Measurements from ENCODE around the gene HOMER3.

GRCh38 chr19:18985257-18985656, 44.2 kb upstream of the HOMER3 start:
- TF ChIP-seq, protein P1, sequence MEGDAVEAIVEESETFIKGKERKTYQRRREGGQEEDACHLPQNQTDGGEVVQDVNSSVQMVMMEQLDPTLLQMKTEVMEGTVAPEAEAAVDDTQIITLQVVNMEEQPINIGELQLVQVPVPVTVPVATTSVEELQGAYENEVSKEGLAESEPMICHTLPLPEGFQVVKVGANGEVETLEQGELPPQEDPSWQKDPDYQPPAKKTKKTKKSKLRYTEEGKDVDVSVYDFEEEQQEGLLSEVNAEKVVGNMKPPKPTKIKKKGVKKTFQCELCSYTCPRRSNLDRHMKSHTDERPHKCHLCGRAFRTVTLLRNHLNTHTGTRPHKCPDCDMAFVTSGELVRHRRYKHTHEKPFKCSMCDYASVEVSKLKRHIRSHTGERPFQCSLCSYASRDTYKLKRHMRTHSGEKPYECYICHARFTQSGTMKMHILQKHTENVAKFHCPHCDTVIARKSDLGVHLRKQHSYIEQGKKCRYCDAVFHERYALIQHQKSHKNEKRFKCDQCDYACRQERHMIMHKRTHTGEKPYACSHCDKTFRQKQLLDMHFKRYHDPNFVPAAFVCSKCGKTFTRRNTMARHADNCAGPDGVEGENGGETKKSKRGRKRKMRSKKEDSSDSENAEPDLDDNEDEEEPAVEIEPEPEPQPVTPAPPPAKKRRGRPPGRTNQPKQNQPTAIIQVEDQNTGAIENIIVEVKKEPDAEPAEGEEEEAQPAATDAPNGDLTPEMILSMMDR (IDR thresholded peaks at IDR 0.05), result no peak
- no peak for TF ChIP-seq POLR2A (IDR thresholded peaks at IDR 0.05)

Data from breast epithelium (tissue), 3 donors.